ENCODE measurements around the gene SHLD1. TPM values are rescaled to one million over a fixed set of nuclear protein-coding genes. Genes with fewer than 3 reads are reported as not detected.

SHLD1 gene
- total RNA-seq, 1 donor from 2014 or later = 3.5 TPM

DNA sequence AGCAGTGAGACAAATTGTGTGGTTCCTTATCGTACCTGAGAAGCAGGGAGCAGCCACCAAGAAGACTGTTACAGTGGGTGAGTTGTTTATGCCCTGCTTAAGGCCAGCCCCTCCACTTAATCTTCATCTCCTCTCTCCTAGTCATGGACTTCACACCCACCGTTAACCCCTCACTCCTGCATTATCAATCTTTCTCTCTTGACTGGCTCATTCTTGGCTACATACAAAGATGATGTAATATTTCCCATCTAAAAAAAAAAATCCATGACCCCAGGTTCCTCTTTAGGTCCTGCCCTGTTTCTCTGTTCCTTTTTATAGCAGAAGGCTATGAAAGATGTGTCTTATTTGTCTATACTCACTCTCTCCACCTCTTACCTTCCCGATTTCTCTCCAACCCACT lies 72.4 kb downstream of the SHLD1 start:
- no peaks in the 10 kb centered on the region for H4K20me1 ChIP-seq (ENCODE audit: insufficient read depth, low read length)
- no peaks in the 10 kb centered on the region for H3K36me3 ChIP-seq (ENCODE audit: insufficient read depth, low read length)
- H3K36me3 Mint-ChIP-seq (ENCODE audit: low read depth, unreplicated experiment) = peaks cover 2% of the 10 kb centered on the region
- no peak overlapping the region for H3K4me2 ChIP-seq (ENCODE audit: low read length)
- no peaks in the 10 kb centered on the region for H3K9me3 Mint-ChIP-seq (ENCODE audit: unreplicated experiment)
- H3K4me1 ChIP-seq (ENCODE audit: insufficient read depth, low read length) = peaks cover 4% of the 10 kb centered on the region
- no peak overlapping the region for H3K4me3 Mint-ChIP-seq (ENCODE audit: unreplicated experiment)
- H3K27me3 ChIP-seq (ENCODE audit: insufficient read depth, low read length) = no peaks in the 10 kb centered on the region
- no peak overlapping the region for H3K4me3 ChIP-seq (ENCODE audit: insufficient read depth, low read depth, low read length)
- H3K9ac ChIP-seq (ENCODE audit: low read length) = no peak overlapping the region
- no peaks in the 10 kb centered on the region for H3K9me3 ChIP-seq (ENCODE audit: insufficient read depth, low read depth, low read length)
- H3K79me2 ChIP-seq (ENCODE audit: insufficient read depth, low read length) = no peaks in the 10 kb centered on the region
- H3K27ac ChIP-seq (ENCODE audit: low read depth, low read length) = no peak overlapping the region
- H3K27ac Mint-ChIP-seq (ENCODE audit: unreplicated experiment) = no peak overlapping the region
- H3K4me1 Mint-ChIP-seq (ENCODE audit: low read depth, unreplicated experiment) = peaks cover 8% of the 10 kb centered on the region
- TF ChIP-seq, protein P1, sequence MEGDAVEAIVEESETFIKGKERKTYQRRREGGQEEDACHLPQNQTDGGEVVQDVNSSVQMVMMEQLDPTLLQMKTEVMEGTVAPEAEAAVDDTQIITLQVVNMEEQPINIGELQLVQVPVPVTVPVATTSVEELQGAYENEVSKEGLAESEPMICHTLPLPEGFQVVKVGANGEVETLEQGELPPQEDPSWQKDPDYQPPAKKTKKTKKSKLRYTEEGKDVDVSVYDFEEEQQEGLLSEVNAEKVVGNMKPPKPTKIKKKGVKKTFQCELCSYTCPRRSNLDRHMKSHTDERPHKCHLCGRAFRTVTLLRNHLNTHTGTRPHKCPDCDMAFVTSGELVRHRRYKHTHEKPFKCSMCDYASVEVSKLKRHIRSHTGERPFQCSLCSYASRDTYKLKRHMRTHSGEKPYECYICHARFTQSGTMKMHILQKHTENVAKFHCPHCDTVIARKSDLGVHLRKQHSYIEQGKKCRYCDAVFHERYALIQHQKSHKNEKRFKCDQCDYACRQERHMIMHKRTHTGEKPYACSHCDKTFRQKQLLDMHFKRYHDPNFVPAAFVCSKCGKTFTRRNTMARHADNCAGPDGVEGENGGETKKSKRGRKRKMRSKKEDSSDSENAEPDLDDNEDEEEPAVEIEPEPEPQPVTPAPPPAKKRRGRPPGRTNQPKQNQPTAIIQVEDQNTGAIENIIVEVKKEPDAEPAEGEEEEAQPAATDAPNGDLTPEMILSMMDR (IDR thresholded peaks at IDR 0.05; ENCODE audit: insufficient read depth, low read depth, low read length) = no peak
- TF ChIP-seq EZH2 (IDR thresholded peaks at IDR 0.05; ENCODE audit: insufficient read depth, low read length) = no peak
- H2AFZ ChIP-seq (ENCODE audit: low read depth, low read length) = no peak overlapping the region
- peaks cover 4% of the 10 kb centered on the region for H3K27me3 Mint-ChIP-seq (ENCODE audit: low read depth, unreplicated experiment)
- FAIRE-seq = no peak
- DNase-seq (ENCODE audit: low read depth) = no peak

DNA sequence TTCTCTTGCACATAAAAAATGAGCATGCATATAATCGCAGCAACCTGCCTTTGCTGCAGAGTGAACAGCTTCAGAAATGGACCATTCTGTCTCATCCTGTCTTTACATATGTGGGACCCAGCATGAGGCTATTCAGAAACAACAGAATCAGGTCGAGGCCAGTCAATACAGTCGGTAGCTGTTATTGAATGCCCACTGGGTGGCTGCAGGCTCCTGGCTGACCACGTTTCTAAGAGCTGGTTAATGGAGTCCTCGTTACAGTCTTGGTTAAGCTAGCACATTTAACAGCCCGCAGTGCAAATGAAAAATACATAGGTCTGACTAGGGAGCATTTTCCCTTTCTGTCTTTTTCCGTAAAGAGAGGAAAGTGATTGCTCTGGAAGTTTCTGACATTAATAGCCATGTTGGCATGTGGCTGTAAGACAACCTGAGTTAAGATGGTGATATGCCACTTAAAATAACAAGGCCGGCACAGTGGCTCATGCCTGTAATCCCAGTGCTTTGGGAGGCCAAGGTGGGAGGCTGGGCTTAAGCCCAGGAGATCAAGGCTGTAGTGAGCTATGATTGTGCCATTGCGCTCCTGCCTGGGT lies 75.0 kb downstream of the SHLD1 start:
- H3K27me3 Mint-ChIP-seq (ENCODE audit: low read depth, unreplicated experiment) = peaks cover 4% of the 10 kb centered on the region
- Histone ChIP-seq H3K9ac (ENCODE audit: low read length) (no peak overlapping the region), H3K4me2 (ENCODE audit: low read length) (no peak overlapping the region), H4K20me1 (ENCODE audit: insufficient read depth, low read length) (no peaks in the 10 kb centered on the region), H3K36me3 (ENCODE audit: insufficient read depth, low read length) (no peaks in the 10 kb centered on the region), H3K4me3 (ENCODE audit: insufficient read depth, low read depth, low read length) (no peak overlapping the region), H3K79me2 (ENCODE audit: insufficient read depth, low read length) (no peaks in the 10 kb centered on the region), H3K9me3 (ENCODE audit: insufficient read depth, low read depth, low read length) (no peaks in the 10 kb centered on the region), H3K4me1 (ENCODE audit: insufficient read depth, low read length) (peaks cover 4% of the 10 kb centered on the region), H3K27me3 (ENCODE audit: insufficient read depth, low read length) (no peaks in the 10 kb centered on the region), H2AFZ (ENCODE audit: low read depth, low read length) (no peak overlapping the region), H3K27ac (ENCODE audit: low read depth, low read length) (no peak overlapping the region)
- peaks cover 10% of the 10 kb centered on the region for H3K4me1 Mint-ChIP-seq (ENCODE audit: low read depth, unreplicated experiment)
- no peak overlapping the region for H3K4me3 Mint-ChIP-seq (ENCODE audit: unreplicated experiment)
- H3K9me3 Mint-ChIP-seq (ENCODE audit: unreplicated experiment) = no peaks in the 10 kb centered on the region
- peaks cover 2% of the 10 kb centered on the region for H3K36me3 Mint-ChIP-seq (ENCODE audit: low read depth, unreplicated experiment)
- H3K27ac Mint-ChIP-seq (ENCODE audit: unreplicated experiment) = no peak overlapping the region
- DNase-seq (ENCODE audit: low read depth) (no peak), FAIRE-seq (no peak)
- TF ChIP-seq, protein P1 (IDR thresholded peaks at IDR 0.05; ENCODE audit: insufficient read depth, low read depth, low read length) = no peak
- no peak for TF ChIP-seq EZH2 (IDR thresholded peaks at IDR 0.05; ENCODE audit: insufficient read depth, low read length)

DNA sequence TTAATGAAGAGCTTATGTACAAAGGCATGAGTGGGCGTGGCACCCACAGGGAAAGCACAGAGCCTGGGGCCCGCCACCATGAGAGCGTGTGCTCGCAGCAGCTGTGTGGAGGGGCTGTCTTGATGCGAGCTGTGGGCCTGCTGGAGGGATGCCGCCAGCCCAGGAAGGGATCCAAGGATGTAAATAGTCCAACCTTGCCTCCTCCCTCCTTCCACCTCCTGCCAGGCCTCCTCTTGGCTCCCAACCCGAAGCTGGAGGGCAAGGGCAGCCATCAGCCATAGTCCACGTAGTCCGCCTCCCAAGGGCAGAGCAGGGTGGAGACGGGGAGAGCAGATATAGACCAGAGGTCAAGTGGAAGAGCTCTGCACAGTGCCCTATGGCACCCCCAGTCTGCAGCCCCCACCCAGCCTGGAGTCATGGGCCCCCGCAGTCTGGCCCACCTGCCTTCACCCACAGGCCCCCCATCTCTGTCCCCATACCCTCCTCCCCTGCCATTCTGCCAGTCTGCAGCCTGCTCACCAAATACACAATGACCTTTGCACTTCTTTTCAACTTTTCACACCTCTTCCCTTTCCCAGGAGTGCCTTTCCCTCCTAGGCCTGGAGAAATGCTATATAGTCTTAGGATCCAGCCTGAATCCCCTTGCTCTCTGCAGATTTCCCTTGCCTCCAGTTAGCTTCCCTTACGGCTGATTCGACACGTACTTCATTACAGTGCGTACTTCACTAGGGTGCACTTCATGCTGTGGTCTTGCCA lies 77.1 kb downstream of the SHLD1 start:
- TF ChIP-seq, protein P1 (IDR thresholded peaks at IDR 0.05; ENCODE audit: insufficient read depth, low read depth, low read length) = no peak
- no peak for TF ChIP-seq EZH2 (IDR thresholded peaks at IDR 0.05; ENCODE audit: insufficient read depth, low read length)
- Mint-ChIP-seq H3K9me3 (ENCODE audit: unreplicated experiment) (no peaks in the 10 kb centered on the region), H3K4me3 (ENCODE audit: unreplicated experiment) (no peak overlapping the region), H3K27me3 (ENCODE audit: low read depth, unreplicated experiment) (peaks cover 4% of the 10 kb centered on the region), H3K4me1 (ENCODE audit: low read depth, unreplicated experiment) (peaks cover 6% of the 10 kb centered on the region), H3K27ac (ENCODE audit: unreplicated experiment) (no peak overlapping the region), H3K36me3 (ENCODE audit: low read depth, unreplicated experiment) (peaks cover 2% of the 10 kb centered on the region)
- no peaks in the 10 kb centered on the region for H4K20me1 ChIP-seq (ENCODE audit: insufficient read depth, low read length)
- peaks cover 4% of the 10 kb centered on the region for H3K4me1 ChIP-seq (ENCODE audit: insufficient read depth, low read length)
- no peak for FAIRE-seq
- no peaks in the 10 kb centered on the region for H3K27me3 ChIP-seq (ENCODE audit: insufficient read depth, low read length)
- no peak overlapping the region for H2AFZ ChIP-seq (ENCODE audit: low read depth, low read length)
- no peaks in the 10 kb centered on the region for H3K9me3 ChIP-seq (ENCODE audit: insufficient read depth, low read depth, low read length)
- no peak overlapping the region for H3K9ac ChIP-seq (ENCODE audit: low read length)
- no peaks in the 10 kb centered on the region for H3K36me3 ChIP-seq (ENCODE audit: insufficient read depth, low read length)
- no peaks in the 10 kb centered on the region for H3K79me2 ChIP-seq (ENCODE audit: insufficient read depth, low read length)
- no peak overlapping the region for H3K27ac ChIP-seq (ENCODE audit: low read depth, low read length)
- DNase-seq (ENCODE audit: low read depth) = no peak
- H3K4me2 ChIP-seq (ENCODE audit: low read length) = no peak overlapping the region
- no peak overlapping the region for H3K4me3 ChIP-seq (ENCODE audit: insufficient read depth, low read depth, low read length)
